Stimulated activated CD4-positive, alpha-beta T cell treated with anti-CD3 and anti-CD28 coated beads, Interleukin-2, amount 100 ng/mL, for 24 hours (primary cell): Measurements from ENCODE around the gene HLA-DQA1.
A peak's percentile ranks its signal among the peaks of the same experiment; 100 is the strongest.
"Not testable (repeated sequence)": the region's sequence is repeated elsewhere in the genome, so short reads cannot be mapped to it uniquely, and the experiment has no call there.

Experiments
- DNase-seq, 2 donors: peaks; one replicate each; pipeline ENCODE4 v3.0.0-alpha.2; 2020

Gene HLA-DQA1

DNA sequence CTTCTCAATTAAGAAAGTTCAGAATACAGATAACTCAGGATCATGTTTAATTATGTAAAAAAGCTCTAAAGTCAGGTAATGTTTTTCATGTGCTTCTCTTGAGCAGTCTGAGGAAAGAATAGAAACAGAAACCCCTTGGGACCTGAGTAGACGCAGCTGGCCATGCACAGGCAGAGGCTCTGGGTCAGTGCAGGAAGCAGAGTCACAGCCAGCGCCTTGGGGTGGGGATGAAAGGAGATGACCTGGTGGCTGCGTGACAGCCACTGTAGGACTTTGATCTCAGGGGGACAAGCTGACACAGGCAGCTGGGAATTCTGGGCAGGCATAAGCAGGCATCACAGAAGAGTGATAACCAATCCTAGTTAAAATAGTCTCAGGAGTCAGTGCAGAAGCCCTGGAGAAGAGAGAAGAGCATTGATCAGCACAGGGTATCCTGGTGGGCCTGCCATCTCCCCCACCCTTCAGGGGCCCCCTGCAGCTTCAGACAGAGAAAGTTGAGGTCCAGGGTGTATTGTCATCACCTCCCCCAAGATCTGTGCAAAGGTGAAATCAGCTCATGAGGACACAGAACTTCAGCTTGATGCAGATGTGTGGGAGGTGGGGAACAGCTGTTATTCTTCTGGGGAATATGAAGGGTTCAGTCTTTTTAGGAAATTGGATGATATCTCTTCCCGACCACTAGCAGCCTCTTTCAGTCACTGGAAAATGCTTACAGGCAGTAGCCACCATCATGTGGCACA is 22.8 kb downstream of the HLA-DQA1 start:
- DNase-seq = no peak

- DNase-seq = no peak
Observed at GRCh38 chr6:32662099-32662498, 24.9 kb downstream of the HLA-DQA1 start.

DNA sequence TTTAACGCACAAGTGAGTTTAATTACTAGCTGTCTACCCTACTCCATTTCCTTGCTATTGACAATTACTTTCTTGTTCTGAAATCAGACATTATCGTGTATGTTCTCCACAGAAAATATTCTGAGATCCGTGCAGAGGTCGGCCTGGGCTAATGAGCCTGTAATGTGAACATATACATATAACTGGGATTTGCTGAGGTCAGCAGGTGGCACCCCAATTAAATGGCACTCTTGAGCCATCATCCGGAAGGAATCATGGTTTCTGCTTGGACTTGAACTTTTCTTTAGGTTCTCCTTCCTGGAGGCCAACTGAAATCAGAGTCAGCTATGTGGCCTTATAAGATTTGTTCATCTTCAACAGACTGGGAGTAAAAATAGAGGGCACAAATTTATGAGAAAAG is 25.6 kb downstream of the HLA-DQA1 start:
- DNase-seq = no peak

DNA sequence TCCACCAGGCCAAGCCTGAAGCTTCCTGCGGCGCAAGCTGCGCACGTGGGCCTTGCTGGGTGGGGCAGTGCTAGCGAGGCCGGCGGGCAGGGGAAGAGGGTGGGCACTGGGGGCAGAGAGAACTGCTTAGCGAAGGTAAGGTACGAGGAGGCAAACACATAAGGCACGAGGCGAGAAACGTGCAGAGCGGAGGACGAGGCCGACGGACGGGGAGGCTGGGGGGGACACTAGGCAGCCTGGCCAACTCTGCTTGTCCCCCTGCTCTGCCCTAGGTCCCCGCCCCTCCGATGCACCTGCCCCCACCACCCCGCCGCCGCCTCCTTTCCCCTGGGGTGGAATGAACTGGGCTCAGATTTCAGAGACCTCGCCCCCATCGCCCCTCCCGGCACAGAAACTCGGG is 27.1 kb downstream of the HLA-DQA1 start:
- DNase-seq = no peak

- peak in 1 of 2 donors; percentile 56 for DNase-seq
Observed at GRCh38 chr6:32664827-32665362, 27.7 kb downstream of the HLA-DQA1 start.

DNA sequence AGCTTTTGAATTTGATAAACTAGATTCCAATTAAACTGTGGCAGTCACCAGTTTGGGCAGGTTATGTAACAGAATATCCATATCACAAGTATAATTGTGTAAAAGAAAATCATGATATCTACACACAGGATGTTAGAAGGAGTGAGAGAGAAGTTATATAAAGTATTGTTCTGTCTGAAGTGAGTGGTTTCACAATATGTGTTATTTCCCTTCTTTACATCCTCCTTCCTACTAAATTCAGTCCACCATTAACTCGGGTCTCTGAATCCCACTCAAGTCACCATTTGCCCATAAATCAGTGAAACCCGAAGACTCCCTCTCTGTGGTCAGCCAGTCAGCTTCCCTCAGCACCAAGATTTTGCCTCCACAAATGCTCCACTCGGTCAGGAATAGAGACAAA is 28.5 kb downstream of the HLA-DQA1 start:
- DNase-seq = no peak

DNA sequence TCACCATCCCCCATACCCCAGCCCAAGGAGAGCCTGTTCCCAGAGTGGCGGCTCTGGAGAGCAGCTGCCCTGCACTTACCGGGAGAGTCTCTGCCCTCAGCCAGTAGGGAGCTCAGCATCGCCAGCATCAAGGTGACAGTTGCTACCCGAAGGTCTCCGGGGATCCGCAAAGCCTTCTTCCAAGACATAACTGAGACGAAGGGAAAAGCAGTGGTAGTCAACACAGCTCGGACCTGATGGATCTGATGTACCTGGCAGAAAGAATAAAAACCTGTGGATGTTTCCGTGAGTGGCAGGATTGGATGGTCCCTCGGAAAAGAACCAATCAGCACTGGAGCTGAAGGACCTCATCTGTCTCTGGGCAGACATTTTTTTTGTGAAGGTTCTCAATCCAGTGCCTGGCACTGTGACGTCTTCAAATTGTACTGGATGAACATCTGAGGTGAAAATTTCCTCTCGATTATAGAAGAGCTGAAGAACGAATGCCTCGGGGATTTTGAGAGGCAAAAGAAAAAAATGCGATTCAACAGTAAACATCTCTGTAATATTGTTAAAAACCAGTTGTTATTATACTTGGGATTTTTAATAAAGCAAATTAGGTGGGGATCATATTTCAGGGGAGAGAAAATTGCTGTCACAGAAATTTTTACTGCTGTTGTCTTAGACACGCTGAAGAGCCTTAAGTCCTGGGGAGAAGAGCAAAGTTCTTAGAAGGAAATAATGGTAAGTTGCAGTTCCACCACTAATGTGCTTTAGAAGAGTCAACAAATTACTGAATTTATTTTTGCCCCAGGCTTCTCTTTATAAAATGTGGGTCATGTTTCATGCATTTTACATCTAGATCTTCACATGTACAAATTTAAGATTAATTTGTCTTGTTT is 29.5 kb downstream of the HLA-DQA1 start, which contains the start of gene HLA-DQB1:
HLA-DQB1 (minus strand) TSS at position 238 of the 881 bp plus-strand sequence; CDS start at position 188, 50 bp downstream.
- DNase-seq = peak in 1 of 2 donors; percentile 38

- DNase-seq = peak; percentile 22 to 37
Observed at GRCh38 chr6:32668226-32668747, 31.1 kb downstream of the HLA-DQA1 start.

GRCh38 chr6:32669240-32669639 is 32.0 kb downstream of the HLA-DQA1 start:
- no peak for DNase-seq

DNA sequence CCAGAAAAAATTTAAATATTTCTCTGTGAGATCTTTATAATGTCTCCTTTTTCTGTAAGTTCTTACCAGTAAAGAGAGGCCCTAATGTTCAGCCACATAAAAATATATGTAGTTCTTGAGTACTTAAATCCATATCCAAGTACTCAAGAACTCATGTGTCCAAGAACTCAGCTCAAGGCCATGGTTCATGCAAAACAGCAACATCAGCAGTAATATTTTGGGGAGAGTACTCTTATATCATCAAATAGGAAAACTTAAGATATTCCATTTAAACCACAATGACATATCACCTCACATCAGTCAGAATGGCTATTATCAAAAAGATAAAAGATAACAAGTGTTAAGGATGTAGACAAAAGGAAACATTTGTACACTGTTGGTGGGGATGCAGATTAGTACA is 32.7 kb downstream of the HLA-DQA1 start:
- DNase-seq = no peak

DNA sequence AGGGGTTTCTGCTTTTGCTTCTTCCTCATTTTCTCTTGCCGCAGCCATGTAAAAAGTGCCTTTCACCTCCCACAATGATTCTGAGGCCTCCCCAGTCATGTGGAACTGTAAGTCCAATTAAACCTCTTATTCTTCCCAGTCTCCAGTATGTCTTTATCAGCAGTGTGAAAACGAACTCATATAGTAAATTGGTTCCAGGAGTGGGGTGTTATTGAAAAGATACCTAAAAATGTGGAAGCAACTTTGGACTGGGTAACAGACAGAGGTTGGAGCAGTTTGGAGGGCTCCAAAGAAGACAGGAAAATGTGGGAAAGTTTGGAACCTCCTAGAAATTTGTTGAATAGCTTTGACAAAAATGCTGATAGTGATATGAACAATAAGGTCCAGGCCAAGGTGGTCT is 34.7 kb downstream of the HLA-DQA1 start:
- not testable (repeated sequence) for DNase-seq

DNA sequence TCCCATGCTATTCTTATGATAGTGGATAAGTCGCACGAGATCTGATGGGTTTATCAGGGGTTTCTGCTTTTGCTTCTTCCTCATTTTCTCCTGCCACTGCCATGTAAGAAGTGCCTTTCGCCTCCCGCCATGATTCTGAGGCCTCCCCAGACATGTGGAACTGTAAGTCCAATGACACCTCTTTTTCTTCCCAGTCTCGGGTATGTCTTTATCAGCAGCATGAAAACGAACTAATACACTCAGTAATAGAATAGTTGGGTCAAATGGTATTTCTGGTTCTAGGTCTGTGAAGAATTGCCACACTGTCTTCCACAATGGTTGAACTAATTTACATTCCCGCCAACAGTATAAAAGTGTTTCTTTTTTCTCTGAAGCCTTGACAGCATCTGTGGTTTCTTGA is 36.9 kb downstream of the HLA-DQA1 start:
- DNase-seq = not testable (repeated sequence)

GRCh38 chr6:32679492-32679891 is 42.3 kb downstream of the HLA-DQA1 start:
- DNase-seq = no peak

GRCh38 chr6:32680055-32680454 is 42.8 kb downstream of the HLA-DQA1 start:
- DNase-seq = no peak

DNA sequence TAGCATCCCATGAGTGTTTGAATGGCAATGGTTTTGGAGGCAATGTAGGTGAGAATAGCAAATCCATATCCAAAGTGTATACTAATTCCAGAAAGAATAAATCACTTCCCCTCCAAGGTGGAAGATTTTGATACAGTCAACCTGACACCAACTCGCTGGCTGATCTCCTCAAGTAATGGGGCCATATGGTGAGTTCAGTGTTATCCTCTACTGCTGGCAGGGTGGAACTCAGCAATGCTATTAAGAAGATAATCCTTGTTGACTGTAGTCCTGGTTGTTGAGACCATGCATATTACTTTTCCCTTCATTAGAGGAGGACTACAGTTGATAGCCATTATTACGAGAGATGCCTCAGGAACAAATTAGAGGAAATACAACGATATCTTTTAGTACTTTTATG is 47.0 kb downstream of the HLA-DQA1 start:
- DNase-seq = no peak

DNA sequence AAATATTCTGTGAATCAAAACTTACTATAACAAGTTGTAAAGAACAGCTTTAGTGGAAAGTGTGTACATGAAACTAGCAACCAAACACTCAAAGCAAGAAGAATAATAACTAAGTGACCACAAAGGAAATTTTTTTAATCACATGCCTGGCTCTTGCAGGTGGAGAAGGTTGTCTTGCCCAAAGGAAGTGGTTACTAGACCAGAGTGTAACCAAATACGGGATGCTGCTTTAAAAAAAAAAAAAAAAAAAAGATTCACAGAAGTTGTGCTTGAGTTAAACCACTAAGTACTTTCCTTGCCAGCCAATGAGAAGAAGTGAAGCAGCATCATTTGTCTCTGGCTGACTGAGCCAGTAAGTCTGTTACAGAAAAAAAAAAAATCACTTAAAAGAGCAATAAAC is 48.4 kb downstream of the HLA-DQA1 start:
- peak in 1 of 2 donors; percentile 20 for DNase-seq

DNA sequence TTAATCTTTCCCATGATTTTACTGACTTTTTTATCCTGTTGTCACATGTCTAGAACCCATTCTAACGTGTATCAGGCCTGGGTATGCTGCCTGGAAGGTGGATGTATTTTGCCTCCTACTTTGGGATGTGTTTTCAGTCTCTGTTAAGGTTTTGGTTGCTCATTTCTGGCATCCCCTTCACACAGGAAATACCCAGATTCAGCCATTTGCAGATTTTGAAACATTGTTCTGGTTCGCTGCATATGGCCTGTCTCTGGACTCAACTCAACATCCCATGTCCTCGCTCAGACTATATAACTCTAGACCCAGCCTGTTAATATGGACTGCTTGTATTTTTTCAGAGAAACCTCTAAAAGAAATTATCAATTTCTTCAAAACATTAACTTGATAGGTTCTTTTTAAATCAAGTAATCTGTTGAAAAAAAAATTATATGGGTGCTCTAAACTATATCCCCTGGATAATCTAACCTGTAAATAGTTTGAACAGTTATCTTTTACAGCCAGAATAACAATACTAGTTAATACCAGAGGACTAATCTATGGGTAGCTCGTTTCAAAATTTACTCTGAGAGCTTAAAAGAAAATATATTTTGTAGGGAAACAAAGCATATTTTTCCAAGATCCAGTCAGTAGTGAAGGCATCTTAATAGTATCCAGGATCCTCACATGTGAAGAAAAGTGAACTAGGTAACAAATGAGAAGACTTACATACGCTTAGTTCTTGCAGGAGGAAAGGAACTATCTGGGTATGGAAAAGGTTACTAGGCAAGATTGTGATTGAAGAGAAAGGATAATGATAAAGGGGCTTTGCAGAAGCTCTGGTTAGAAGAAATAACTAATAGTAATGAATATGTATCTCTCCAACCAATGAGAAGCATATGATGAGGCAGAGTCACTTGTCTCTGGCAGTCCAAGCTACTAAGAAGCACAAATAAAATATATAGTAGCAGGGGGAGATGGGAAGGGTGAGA is 52.6 kb downstream of the HLA-DQA1 start:
- no peak for DNase-seq

DNA sequence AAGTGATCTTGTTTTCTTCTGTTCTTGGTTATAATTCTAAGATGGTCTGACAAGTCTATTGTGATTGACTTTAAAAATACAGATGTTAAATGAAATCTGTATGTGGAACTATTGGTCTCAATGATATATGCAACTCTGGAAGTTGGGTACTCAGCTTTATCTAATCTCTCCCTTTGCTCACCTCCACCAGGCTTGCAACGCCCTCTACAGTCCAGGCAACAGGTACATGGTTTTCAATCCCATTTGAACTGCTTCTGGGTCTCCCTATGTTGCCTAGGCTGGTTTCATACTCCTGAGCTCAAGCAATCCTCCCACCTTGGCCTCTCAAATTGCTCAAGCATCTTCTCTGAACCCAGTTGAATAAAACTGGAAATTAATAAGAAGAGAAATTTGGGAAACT is 54.8 kb downstream of the HLA-DQA1 start:
- DNase-seq = peak; percentile 43 to 57
